ENCODE results near the gene TTLL5. TPM values are rescaled to one million over a fixed set of nuclear protein-coding genes. Genes with fewer than 3 reads are reported as not detected.

TTLL5 gene
- total and polyA plus RNA-seq, 2 of the 13 experiments (the other 11 are each of a cell fraction or from before 2014, with no cell fraction given): 11.8 to 18.8 TPM

- Histone ChIP-seq H3K79me2 (ENCODE audit: insufficient read depth, low read length) (no peaks in the 10 kb centered on the region), H4K20me1 (ENCODE audit: insufficient read depth, low read length) (no peaks in the 10 kb centered on the region), H3K4me3 (replicated peaks in 1 of 3; ENCODE audit: insufficient read depth in 1 of 3, low read depth in 2 of 3, low read length in 3 of 3) (no peak overlapping the region), H2AFZ (ENCODE audit: low read length) (no peak overlapping the region), H3K4me2 (ENCODE audit: low read depth, low read length) (no peak overlapping the region), H3K36me3 (replicated peaks in 1 of 2; ENCODE audit: control insufficient read depth in 1 of 2, insufficient read depth in 2 of 2, low read length in 2 of 2) (peaks cover 5 to 22% of the 10 kb centered on the region in 2 experiments), H3K27me3 (ENCODE audit: control insufficient read depth in 1 of 2, insufficient read depth in 2 of 2, low read length in 2 of 2) (no peaks in the 10 kb centered on the region), H3K4me1 (ENCODE audit: insufficient read depth, low read length) (peaks cover 25% of the 10 kb centered on the region), H3K27ac (ENCODE audit: extremely low read length, insufficient read depth, low read length) (no peak overlapping the region), H3K9ac (ENCODE audit: insufficient read depth, low read depth, low read length) (no peak overlapping the region), H3K9me3 (ENCODE audit: low read length) (no peaks in the 10 kb centered on the region)
- DNase-seq (ENCODE audit: low spot score) (no peak), ATAC-seq (no peak), FAIRE-seq (no peak)
- BruUV-seq (replicated peaks): no TSS peak
- no peak for TF ChIP-seq BATF2 (CRISPR knock-in tag; IDR thresholded peaks at IDR 0.05)
- no peak for TF ChIP-seq NFIB (CRISPR knock-in tag; IDR thresholded peaks at IDR 0.05; ENCODE audit: borderline replicate concordance)
- TF ChIP-seq SALL1 (CRISPR knock-in tag; IDR thresholded peaks at IDR 0.05): no peak
- TF ChIP-seq, protein P1, sequence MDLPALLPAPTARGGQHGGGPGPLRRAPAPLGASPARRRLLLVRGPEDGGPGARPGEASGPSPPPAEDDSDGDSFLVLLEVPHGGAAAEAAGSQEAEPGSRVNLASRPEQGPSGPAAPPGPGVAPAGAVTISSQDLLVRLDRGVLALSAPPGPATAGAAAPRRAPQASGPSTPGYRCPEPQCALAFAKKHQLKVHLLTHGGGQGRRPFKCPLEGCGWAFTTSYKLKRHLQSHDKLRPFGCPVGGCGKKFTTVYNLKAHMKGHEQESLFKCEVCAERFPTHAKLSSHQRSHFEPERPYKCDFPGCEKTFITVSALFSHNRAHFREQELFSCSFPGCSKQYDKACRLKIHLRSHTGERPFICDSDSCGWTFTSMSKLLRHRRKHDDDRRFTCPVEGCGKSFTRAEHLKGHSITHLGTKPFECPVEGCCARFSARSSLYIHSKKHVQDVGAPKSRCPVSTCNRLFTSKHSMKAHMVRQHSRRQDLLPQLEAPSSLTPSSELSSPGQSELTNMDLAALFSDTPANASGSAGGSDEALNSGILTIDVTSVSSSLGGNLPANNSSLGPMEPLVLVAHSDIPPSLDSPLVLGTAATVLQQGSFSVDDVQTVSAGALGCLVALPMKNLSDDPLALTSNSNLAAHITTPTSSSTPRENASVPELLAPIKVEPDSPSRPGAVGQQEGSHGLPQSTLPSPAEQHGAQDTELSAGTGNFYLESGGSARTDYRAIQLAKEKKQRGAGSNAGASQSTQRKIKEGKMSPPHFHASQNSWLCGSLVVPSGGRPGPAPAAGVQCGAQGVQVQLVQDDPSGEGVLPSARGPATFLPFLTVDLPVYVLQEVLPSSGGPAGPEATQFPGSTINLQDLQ (CRISPR knock-in tag; IDR thresholded peaks at IDR 0.05): no peak
- TF ChIP-seq, protein P2, sequence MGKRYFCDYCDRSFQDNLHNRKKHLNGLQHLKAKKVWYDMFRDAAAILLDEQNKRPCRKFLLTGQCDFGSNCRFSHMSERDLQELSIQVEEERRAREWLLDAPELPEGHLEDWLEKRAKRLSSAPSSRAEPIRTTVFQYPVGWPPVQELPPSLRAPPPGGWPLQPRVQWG (CRISPR knock-in tag; IDR thresholded peaks at IDR 0.05; ENCODE audit: borderline replicate concordance, low read depth): no peak
- no peak for TF ChIP-seq IKZF5 (CRISPR knock-in tag; IDR thresholded peaks at IDR 0.05)
- 71% methylated on average over 2 of the region's 2 CpGs for WGBS (ENCODE audit: low lambda C conversion rate)
- intact Hi-C loops (cut with micrococcal nuclease; ENCODE audit: unreplicated experiment) (loop anchor here (5.0 to 10.0 kb wide), 3 partner anchors 77 to 192 kb away; no protein-coding TSS in a partner anchor), in situ Hi-C loops (cut with HindIII; ENCODE audit: extremely low pct_ligation_motif_present, low pct_unique_long_range_greater_than_20kb) (loop anchor here (5.0 to 25.0 kb wide), 2 partner anchors 267 to 672 kb away; partner anchors contain the start of genes ESRRB and TGFB3)
- CTCF ChIA-PET (ENCODE audit: low intra/inter-chr PET ratio, low total read pairs): no interaction called here
- POLR2A ChIA-PET: no interaction called here
These were observed 53.9 kb downstream of the TTLL5 start for GRCh38 chr14:75714991-75715390.
